Measurements from ENCODE around the gene KIF5B. TPM values are rescaled to one million over a fixed set of nuclear protein-coding genes. Genes with fewer than 3 reads are reported as not detected.

KIF5B gene
- total and polyA plus RNA-seq, 9 of the 15 experiments (the other 6 are each of a cell fraction or from before 2014, with no cell fraction given) = 24.4 to 94.4 (median 68.9) TPM

- H3K27ac ChIP-seq (ENCODE audit: extremely low read depth, low read depth, low read length) = no peak overlapping the region
Observed at GRCh38 chr10:32051926-32052325, 4.3 kb downstream of the KIF5B start.

More at GRCh38 chr10:32051926-32052325, 4.3 kb downstream of the KIF5B start:
- Histone ChIP-seq H3K9ac (ENCODE audit: insufficient read depth in 1 of 2, low read depth in 2 of 2, low read length in 2 of 2) (no peak overlapping the region), H3K4me3 (no peak overlapping the region), H4K20me1 (replicated peaks; ENCODE audit: control insufficient read depth, insufficient read depth, low read length) (peaks cover 46% of the 10 kb centered on the region), H3K36me3 (ENCODE audit: control insufficient read depth, insufficient read depth, low read length) (peaks cover 55% of the 10 kb centered on the region), H3K9me3 (replicated peaks; ENCODE audit: control insufficient read depth, insufficient read depth, low read depth, low read length) (no peaks in the 10 kb centered on the region), H3K27me3 (ENCODE audit: control insufficient read depth in 2 of 2, insufficient read depth in 2 of 2, low read length in 2 of 2) (no peaks in the 10 kb centered on the region), H3K4me1 (replicated peaks in 1 of 2; ENCODE audit: control insufficient read depth in 2 of 2, insufficient read depth in 2 of 2, low read length in 2 of 2) (peaks cover 4 to 13% of the 10 kb centered on the region in 2 experiments), H2AFZ (ENCODE audit: low read depth, low read length) (no peak overlapping the region), H3K4me2 (ENCODE audit: insufficient read depth, low read length) (no peak overlapping the region), H3K79me2 (ENCODE audit: control insufficient read depth, insufficient read depth, low read length) (peaks cover 99% of the 10 kb centered on the region), H3K9me1 (ENCODE audit: control insufficient read depth, insufficient read depth, low read length) (peaks cover 3% of the 10 kb centered on the region)
- in situ Hi-C loops (cut with MboI) (loop anchor here (10.0 kb wide), 1 partner anchor 293 kb away; the partner anchor contains the start of gene EPC1), intact Hi-C loops (cut with micrococcal nuclease) (loop anchor here (10.0 kb wide), 1 partner anchor 93 kb away; no protein-coding TSS in a partner anchor)
- FAIRE-seq (no peak), ATAC-seq (no peak), DNase-seq (ENCODE audit: extremely low read depth in 1 of 4, low spot score in 3 of 4) (no peak)
- ChIA-PET POLR2A (interaction anchor here (0.7 to 1.5 kb wide), 2 partner anchors 9 to 281 kb away, joined by 3 to 5 read pairs; no protein-coding TSS in a partner anchor), CTCF (ENCODE audit: low intra/inter-chr PET ratio) (no interaction called here)
- TF ChIP-seq CHCHD3 (CRISPR knock-in tag; IDR thresholded peaks at IDR 0.05) (no peak), MCM2 (IDR thresholded peaks at IDR 0.05; ENCODE audit: low read depth) (no peak), HIVEP1 (CRISPR knock-in tag; IDR thresholded peaks at IDR 0.05) (no peak), RBFOX2 (IDR thresholded peaks at IDR 0.05; ENCODE audit: low read depth, low read length) (no peak), CUX1 (CRISPR knock-in tag; IDR thresholded peaks at IDR 0.05) (no peak), ZNF57 (CRISPR knock-in tag; IDR thresholded peaks at IDR 0.05) (no peak), JUNB (CRISPR knock-in tag; conservative IDR thresholded peaks at IDR 0.05) (no peak), FOXA1 (IDR thresholded peaks at IDR 0.05; ENCODE audit: borderline replicate concordance) (no peak), HDAC6 (IDR thresholded peaks at IDR 0.05; ENCODE audit: low read depth, low read length) (no peak), MIER1 (IDR thresholded peaks at IDR 0.05; ENCODE audit: low read depth) (no peak), MCM7 (IDR thresholded peaks at IDR 0.05) (no peak), LCOR (CRISPR knock-in tag; IDR thresholded peaks at IDR 0.05) (no peak)
- BruUV-seq (replicated peaks) = TSS peak; percentile 1
- WGBS (ENCODE audit: insufficient coverage, low coverage, missing lambda C conversion rate) = 61% methylated on average over 3 of the region's 3 CpGs

Data from K562 (cell line).